GM21717 (cell line): ENCODE measurements around the gene ANTXR1.

Source experiments
- ATAC-seq: cut with Tn5 transposase; IDR thresholded peaks from one replicate; pipeline ENCODE4 v1.9.1; 2021; ENCODE audit warnings: mild to moderate bottlenecking, moderate library complexity; ENCODE audit not compliant: unreplicated experiment

The ANTXR1 gene

GRCh38 chr2:69203166-69203985 lies 190.4 kb downstream of the ANTXR1 start:
- no peak for ATAC-seq

GRCh38 chr2:69204654-69205053 lies 191.7 kb downstream of the ANTXR1 start:
- ATAC-seq = no peak

GRCh38 chr2:69205076-69205475 lies 192.1 kb downstream of the ANTXR1 start:
- no peak for ATAC-seq

GRCh38 chr2:69205491-69205890 lies 192.5 kb downstream of the ANTXR1 start:
- no peak for ATAC-seq

GRCh38 chr2:69208023-69208595 lies 195.1 kb downstream of the ANTXR1 start:
- ATAC-seq = no peak

- no peak for ATAC-seq
These were observed 196.5 kb downstream of the ANTXR1 start for GRCh38 chr2:69209482-69209881.

- ATAC-seq = no peak
These were observed 197.4 kb downstream of the ANTXR1 start for GRCh38 chr2:69210385-69210784.

GRCh38 chr2:69211048-69211447 lies 198.1 kb downstream of the ANTXR1 start:
- no peak for ATAC-seq

GRCh38 chr2:69211686-69212085 lies 198.7 kb downstream of the ANTXR1 start:
- no peak for ATAC-seq

- ATAC-seq = no peak
These were observed 199.5 kb downstream of the ANTXR1 start for GRCh38 chr2:69212238-69213028.

- no peak for ATAC-seq
These were observed 200.2 kb downstream of the ANTXR1 start for GRCh38 chr2:69213201-69213600.

- no peak for ATAC-seq
These were observed 200.8 kb downstream of the ANTXR1 start for GRCh38 chr2:69213782-69214181.

- ATAC-seq = no peak
These were observed 201.9 kb downstream of the ANTXR1 start for GRCh38 chr2:69214898-69215297.

- ATAC-seq = no peak
These were observed 203.8 kb downstream of the ANTXR1 start for GRCh38 chr2:69216535-69217332.

GRCh38 chr2:69217333-69218080 lies 204.5 kb downstream of the ANTXR1 start:
- ATAC-seq = no peak

- no peak for ATAC-seq
These were observed 208.5 kb downstream of the ANTXR1 start for GRCh38 chr2:69221512-69221911.

GRCh38 chr2:69221960-69222751 lies 209.2 kb downstream of the ANTXR1 start:
- ATAC-seq = no peak

GRCh38 chr2:69222953-69223658 lies 210.1 kb downstream of the ANTXR1 start:
- no peak for ATAC-seq
